Forelimb muscle (tissue), 1 donor: ENCODE data around the gene FAM107B. TPM values are rescaled to one million over a fixed set of nuclear protein-coding genes. Genes with fewer than 3 reads are reported as not detected.

Experiments
- DNase-seq: peaks from one replicate; pipeline ENCODE4 v3.0.0-alpha.2; 2013; ENCODE audit warnings: low read depth
- polyA plus RNA-seq: library from polyadenylated mRNA; unstranded; fragments of 120-200 nt; gene quantifications from one replicate; pipeline ENCODE4 v1.2.1, GENCODE V29; 2013; ENCODE audit not compliant: insufficient read length

FAM107B gene
- polyA plus RNA-seq, 1 donor, result 17.7 TPM

GRCh38 chr10:14499601-14499904, 275.1 kb downstream of the FAM107B start:
- no peak for DNase-seq

- no peak for DNase-seq
Measured at GRCh38 chr10:14498326-14498725, 276.4 kb downstream of the FAM107B start.

GRCh38 chr10:14491811-14492210, 282.9 kb downstream of the FAM107B start:
- DNase-seq, result no peak

- no peak for DNase-seq
Measured at GRCh38 chr10:14489522-14490177, 285.0 kb downstream of the FAM107B start.

- no peak for DNase-seq
Measured at GRCh38 chr10:14487488-14487883, 287.2 kb downstream of the FAM107B start.

- DNase-seq, result no peak
Measured at GRCh38 chr10:14486777-14487487, 287.8 kb downstream of the FAM107B start.

- no peak for DNase-seq
Measured at GRCh38 chr10:14485986-14486385, 288.7 kb downstream of the FAM107B start.

- DNase-seq, result no peak
Measured at GRCh38 chr10:14483417-14483816, 291.3 kb downstream of the FAM107B start.

GRCh38 chr10:14481752-14482151, 292.9 kb downstream of the FAM107B start:
- no peak for DNase-seq

GRCh38 chr10:14481014-14481413, 293.7 kb downstream of the FAM107B start:
- DNase-seq, result no peak

GRCh38 chr10:14478604-14479003, 296.1 kb downstream of the FAM107B start:
- DNase-seq, result peak; percentile 67

- DNase-seq, result no peak
Measured at GRCh38 chr10:14478201-14478600, 296.5 kb downstream of the FAM107B start.

GRCh38 chr10:14477408-14477710, 297.3 kb downstream of the FAM107B start:
- DNase-seq, result no peak

- no peak for DNase-seq
Measured at GRCh38 chr10:14476641-14477407, 297.9 kb downstream of the FAM107B start.

- no peak for DNase-seq
Measured at GRCh38 chr10:14476006-14476405, 298.7 kb downstream of the FAM107B start.

GRCh38 chr10:14474656-14475055, 300.0 kb downstream of the FAM107B start:
- no peak for DNase-seq

GRCh38 chr10:14470920-14471319, 303.8 kb downstream of the FAM107B start:
- DNase-seq, result no peak

GRCh38 chr10:14468726-14469125, 306.0 kb downstream of the FAM107B start:
- no peak for DNase-seq

Other genes starting within 250 kb of the FAM107B start
- 3.5 TPM for gene CDNF, start 63.1 kb upstream of the FAM107B start, polyA plus RNA-seq
- gene HSPA14, start 63.4 kb upstream of the FAM107B start, polyA plus RNA-seq, result 14.5 TPM
- 10.8 TPM for gene MSANTD7, start 63.4 kb upstream of the FAM107B start, polyA plus RNA-seq
- 11.6 TPM for gene SUV39H2, start 104.0 kb upstream of the FAM107B start, polyA plus RNA-seq
- 9.8 TPM for gene DCLRE1C, start 179.2 kb upstream of the FAM107B start, polyA plus RNA-seq
- 0.91 TPM for gene MEIG1, start 184.5 kb upstream of the FAM107B start, polyA plus RNA-seq